Sigmoid colon (tissue), 7 donors: Measurements from ENCODE around the gene MBNL1. TPM values are rescaled to one million over a fixed set of nuclear protein-coding genes. Genes with fewer than 3 reads are reported as not detected.

Source experiments
- DNase-seq: peaks from one replicate; pipeline ENCODE4 v3.0.0-alpha.2; 2019
- H3K27ac ChIP-seq, 4 donors: fragments of 200-600 bp; sonication (generic); one replicate each; pipeline ENCODE4 v1.5.1; 2016 to 2019; ENCODE audit warnings: mild to moderate bottlenecking in 1 of 4
- H3K27me3 ChIP-seq, 3 donors: fragments of 200-600 bp; sonication (generic); one replicate each; pipeline ENCODE4 v1.5.1; 2019; ENCODE audit warnings: mild to moderate bottlenecking in 1 of 3
- H3K36me3 ChIP-seq, 4 donors: fragments of 200-600 bp; sonication (generic); one replicate each; pipeline ENCODE4 v1.5.1; 2016 to 2019
- H3K4me1 ChIP-seq, 4 donors: fragments of 200-600 bp; sonication (generic); one replicate each; pipeline ENCODE4 v1.5.1; 2017 to 2019
- H3K4me3 ChIP-seq, 4 donors: fragments of 200-600 bp; sonication (generic); one replicate each; pipeline ENCODE4 v1.5.1; 2017 to 2019; ENCODE audit warnings: mild to moderate bottlenecking in 2 of 4, moderate library complexity in 1 of 4
- H3K9me3 ChIP-seq, 4 donors: fragments of 200-600 bp in 3 of 4; sonication (generic) in 3 of 4; one replicate each; pipeline versions ENCODE4 v1.5.1 to v1.6.1; 2013 to 2019
- CTCF ChIP-seq, 4 experiments: fragments of 450-650 bp in 3 of 4; fragments of 200-600 bp in 1 of 4; IDR thresholded peaks; one replicate each; pipeline ENCODE4 v1.5.1; 2016 to 2019; ENCODE audit warnings: antibody characterized with exemption in 4 of 4, mild to moderate bottlenecking in 3 of 4, moderate library complexity in 2 of 4
- EP300 ChIP-seq, 4 donors: sonication (generic); formaldehyde crosslinking; IDR thresholded peaks; one replicate each; pipeline ENCODE4 v1.6.1; 2017; ENCODE audit warnings: antibody characterized with exemption in 4 of 4
- POLR2A ChIP-seq, 2 donors: fragments of 450-650 bp; IDR thresholded peaks; one replicate each; pipeline ENCODE4 v1.6.1; 2016; ENCODE audit warnings: antibody characterized with exemption in 2 of 2, mild to moderate bottlenecking in 2 of 2, moderate library complexity in 2 of 2
- POLR2AphosphoS5 ChIP-seq, 4 donors: sonication (generic); formaldehyde crosslinking; IDR thresholded peaks; one replicate each; pipeline ENCODE4 v1.6.1; 2017; ENCODE audit warnings: antibody characterized with exemption in 4 of 4
- WGBS, 2 donors: extraction: QIAGEN DNeasy Blood & Tissue Kit; methylation state at CpG; one replicate each; pipeline ENCODE4 v1.1.7; 2013; 5-methylcytosine and 5-hydroxymethylcytosine counted together
- intact Hi-C: fragments of 100-400 bp; cut with DNase I; formaldehyde crosslinking; loops from one replicate; pipeline ENCODE4 v1.15.1; 2023
- polyA plus RNA-seq, 3 donors: library from polyadenylated mRNA; stranded (reverse); fragments of 200-250 nt; gene quantifications; one replicate each; pipeline ENCODE4 v1.2.3, GENCODE V29; 2013
- total RNA-seq, 4 donors: library from RNA; depleted of rRNA; stranded (reverse); fragments of >200 nt; gene quantifications; one replicate each; pipeline ENCODE4 v1.1.0, GENCODE V29; 2016
- donor health status: healthy with polysubstance abuse.
- donor health status: Bipolar disorder and iron deficiency.
- donor health status: healthy.

MBNL1 gene
- total and polyA plus RNA-seq, 7 donors: 60.5 to 898 (median 602) TPM

GRCh38 chr3:152471814-152472671 is 203.3 kb downstream of the MBNL1 start:
- H3K4me3 ChIP-seq: peak overlapping the region in 3 of 4 donors; percentile 8 to 16 (median 15)
- TF ChIP-seq EP300 (IDR thresholded peaks at IDR 0.05): no peak
- peak in 3 of 4 experiments; percentile 48 to 67 (median 59) for TF ChIP-seq CTCF (IDR thresholded peaks at IDR 0.05)
- peak in 1 of 4 donors; percentile 43 for TF ChIP-seq POLR2AphosphoS5 (IDR thresholded peaks at IDR 0.05)
- no peaks in the 10 kb centered on the region for H3K4me1 ChIP-seq
- 14 to 25% methylated on average over 15 of the region's 15 CpGs for WGBS, 2 donors
- peak overlapping the region in 2 of 4 donors; percentile 43 to 44 for H3K27ac ChIP-seq
- DNase-seq: peak; percentile 73
- intact Hi-C loops: loop anchor here (5.0 kb wide), 1 partner anchor 50 kb away; no protein-coding TSS in a partner anchor
- no peaks in the 10 kb centered on the region for H3K9me3 ChIP-seq
- H3K36me3 ChIP-seq: no peaks in the 10 kb centered on the region
- H3K27me3 ChIP-seq: no peaks in the 10 kb centered on the region

GRCh38 chr3:152472672-152472954 is 203.9 kb downstream of the MBNL1 start:
- Histone ChIP-seq H3K4me1 (no peaks in the 10 kb centered on the region), H3K9me3 (no peaks in the 10 kb centered on the region), H3K36me3 (no peaks in the 10 kb centered on the region), H3K4me3 (no peak overlapping the region), H3K27ac (peak overlapping the region in 2 of 4 donors; percentile 43 to 44), H3K27me3 (no peaks in the 10 kb centered on the region)
- no peak for TF ChIP-seq EP300 (IDR thresholded peaks at IDR 0.05)
- peak in 2 of 4 donors; percentile 33 to 50 for TF ChIP-seq POLR2AphosphoS5 (IDR thresholded peaks at IDR 0.05)
- 98% methylated on average over 3 of the region's 3 CpGs for WGBS, 2 donors
- DNase-seq: no peak
- intact Hi-C loops: loop anchor here (5.0 kb wide), 1 partner anchor 50 kb away; no protein-coding TSS in a partner anchor

GRCh38 chr3:152474585-152474984 is 205.9 kb downstream of the MBNL1 start:
- no peaks in the 10 kb centered on the region for H3K27me3 ChIP-seq
- H3K36me3 ChIP-seq: no peaks in the 10 kb centered on the region
- H3K27ac ChIP-seq: no peak overlapping the region
- intact Hi-C loops: loop anchor here (5.0 kb wide), 1 partner anchor 48 kb away; no protein-coding TSS in a partner anchor
- no peaks in the 10 kb centered on the region for H3K9me3 ChIP-seq
- H3K4me3 ChIP-seq: no peak overlapping the region
- no peak for DNase-seq
- no peak for TF ChIP-seq POLR2A (IDR thresholded peaks at IDR 0.05)
- no peak for TF ChIP-seq EP300 (IDR thresholded peaks at IDR 0.05)
- TF ChIP-seq POLR2AphosphoS5 (IDR thresholded peaks at IDR 0.05): peak in 1 of 4 donors; percentile 37
- TF ChIP-seq CTCF (IDR thresholded peaks at IDR 0.05): peak in 3 of 4 experiments; percentile 13 to 50 (median 23)
- H3K4me1 ChIP-seq: no peaks in the 10 kb centered on the region
- 75 to 88% methylated on average over 2 of the region's 2 CpGs for WGBS, 2 donors

- H3K27me3 ChIP-seq: no peaks in the 10 kb centered on the region
- no peak for DNase-seq
- no peak overlapping the region for H3K4me3 ChIP-seq
- H3K9me3 ChIP-seq: peaks cover 0 to 3% (median 0%) of the 10 kb centered on the region in 4 donors
- no peaks in the 10 kb centered on the region for H3K4me1 ChIP-seq
- 90 to 92% methylated on average over 2 of the region's 2 CpGs for WGBS, 2 donors
- no peaks in the 10 kb centered on the region for H3K36me3 ChIP-seq
- TF ChIP-seq POLR2A (IDR thresholded peaks at IDR 0.05) (no peak), POLR2AphosphoS5 (IDR thresholded peaks at IDR 0.05) (no peak)
- no peak overlapping the region for H3K27ac ChIP-seq
- intact Hi-C loops: no loop called here
Observed at GRCh38 chr3:152477422-152477821, 208.7 kb downstream of the MBNL1 start.

DNA sequence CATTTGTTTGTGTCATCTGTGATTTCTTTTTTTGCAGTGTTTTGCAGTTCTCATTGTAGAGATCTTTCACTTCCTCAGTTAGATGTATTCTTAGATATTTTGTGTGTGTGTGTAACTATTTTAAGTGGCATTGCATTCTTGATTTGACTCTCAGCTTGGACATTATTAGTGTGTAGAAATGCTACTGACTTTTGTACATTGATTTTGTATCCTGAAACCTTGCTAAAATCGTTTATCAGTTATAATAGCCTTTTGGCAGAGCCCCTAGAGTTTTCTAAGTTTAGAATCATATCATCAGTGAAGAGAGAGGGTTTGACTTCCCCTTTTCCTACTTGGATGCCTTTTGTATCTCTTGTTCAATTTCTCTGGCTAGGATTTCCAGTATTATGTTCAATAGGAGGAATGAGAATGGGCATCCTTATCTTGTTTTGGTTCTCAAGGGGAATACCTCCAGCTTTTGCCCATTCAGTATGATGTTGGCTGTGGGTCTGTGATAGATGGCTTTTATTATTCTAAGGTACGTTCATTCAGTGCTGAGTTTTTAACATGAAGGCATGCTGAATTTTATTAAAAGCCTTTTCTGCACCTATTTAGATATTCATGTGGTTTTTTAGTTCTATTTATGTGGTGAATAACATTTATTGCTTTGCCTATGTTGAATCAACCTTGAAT is 211.7 kb downstream of the MBNL1 start:
- no peak for TF ChIP-seq POLR2AphosphoS5 (IDR thresholded peaks at IDR 0.05)
- TF ChIP-seq EP300 (IDR thresholded peaks at IDR 0.05): no peak
- no peak for TF ChIP-seq POLR2A (IDR thresholded peaks at IDR 0.05)
- no peak for TF ChIP-seq CTCF (IDR thresholded peaks at IDR 0.05)
- no peak for DNase-seq
- no peak overlapping the region for H3K27ac ChIP-seq
- intact Hi-C loops: no loop called here
- no peak overlapping the region for H3K4me3 ChIP-seq
- H3K9me3 ChIP-seq: peaks cover 0 to 10% (median 0%) of the 10 kb centered on the region in 4 donors
- no peaks in the 10 kb centered on the region for H3K4me1 ChIP-seq
- 65 to 68% methylated on average over 2 of the region's 2 CpGs for WGBS, 2 donors
- H3K27me3 ChIP-seq: no peaks in the 10 kb centered on the region
- no peaks in the 10 kb centered on the region for H3K36me3 ChIP-seq
